IMR-90 (cell line): ENCODE data around the gene ACTR5. TPM values are rescaled to one million over a fixed set of nuclear protein-coding genes. Genes with fewer than 3 reads are reported as not detected.

Experiments
- ATAC-seq: fragments of 200-7000 bp; cut with Tn5 transposase; 2 replicates; pipeline ENCODE4 v1.9.1; 2020; ENCODE audit warnings: low read depth, mild to moderate bottlenecking, moderate library complexity
- BruUV-seq: library from RNA; stranded (reverse); fragments of 400-500 nt; replicated peaks from 2 replicates; lab custom pipeline; 2021; lab: Mats Ljungman, UMichigan
- CTCF ChIA-PET: fragments of 300-600 bp; formaldehyde crosslinking; extraction: SDS; loops from one replicate; lab custom pipeline; 2021; ENCODE audit warnings: antibody characterized with exemption; lab: Yijun Ruan, JAX
- POLR2A ChIA-PET: fragments of 300-600 bp; sonication (Branson Sonifier 250); formaldehyde crosslinking; loops from one replicate; lab custom pipeline; 2022; ENCODE audit warnings: antibody characterized with exemption; ENCODE audit not compliant: unreplicated experiment; lab: Charles Lee
- DNase-seq: peaks from one replicate; pipeline ENCODE4 v3.0.0; 2013
- H2AFZ ChIP-seq: replicated peaks from 2 replicates; pipeline ENCODE3; 2013; ENCODE audit warnings: low read length, mild to moderate bottlenecking; ENCODE audit not compliant: poor library complexity
- H2AK5ac ChIP-seq: 2 replicates; pipeline ENCODE4 v1.6.1; 2013; ENCODE audit warnings: low read depth, low read length, inconsistent platforms
- H2AK9ac ChIP-seq: replicated peaks from 2 replicates; pipeline ENCODE3; 2013; ENCODE audit warnings: mild to moderate bottlenecking, low read depth, low read length, moderate library complexity; ENCODE audit not compliant: poor library complexity
- H2BK120ac ChIP-seq: 2 replicates; pipeline ENCODE4 v1.6.1; 2013; ENCODE audit warnings: low read depth, low read length, inconsistent platforms
- H2BK15ac ChIP-seq: 3 replicates; pipeline ENCODE4 v1.6.1; 2013; ENCODE audit warnings: low read depth, low read length, inconsistent platforms
- H2BK20ac ChIP-seq: 2 replicates; pipeline ENCODE4 v1.6.1; 2013; ENCODE audit warnings: low read depth, mild to moderate bottlenecking, inconsistent platforms, low read length, moderate library complexity
- H2BK5ac ChIP-seq: 2 replicates; pipeline ENCODE4 v1.6.1; 2013; ENCODE audit warnings: mild to moderate bottlenecking, low read depth, low read length, inconsistent platforms; ENCODE audit not compliant: poor library complexity, severe bottlenecking
- H3K14ac ChIP-seq: replicated peaks from 2 replicates; pipeline ENCODE4 v1.6.1; 2013; ENCODE audit warnings: low read depth, low read length, inconsistent platforms
- H3K18ac ChIP-seq: 2 replicates; pipeline ENCODE4 v1.6.1; 2013; ENCODE audit warnings: low read depth, low read length, control low read depth
- H3K23ac ChIP-seq: 2 replicates; pipeline ENCODE4 v1.6.1; 2013; ENCODE audit warnings: low read depth, low read length, inconsistent platforms
- H3K27ac ChIP-seq: 2 replicates; pipeline ENCODE4 v1.5.1; 2013; ENCODE audit warnings: mild to moderate bottlenecking, control low read depth, low read length; ENCODE audit not compliant: insufficient read depth
- H3K27me3 ChIP-seq: 2 replicates; pipeline ENCODE4 v1.6.1; 2013; ENCODE audit warnings: low read length; ENCODE audit not compliant: control insufficient read depth, insufficient read depth
- H3K36me3 ChIP-seq: 2 replicates; pipeline ENCODE4 v1.6.1; 2013; ENCODE audit warnings: low read length, mixed read lengths; ENCODE audit not compliant: control insufficient read depth, insufficient read depth
- H3K4ac ChIP-seq: 2 replicates; pipeline ENCODE4 v1.6.1; 2013; ENCODE audit warnings: low read depth, low read length, inconsistent platforms
- H3K4me1 ChIP-seq: 2 replicates; pipeline ENCODE4 v1.6.1; 2013; ENCODE audit warnings: low read length, mixed read lengths; ENCODE audit not compliant: control insufficient read depth, insufficient read depth
- H3K4me2 ChIP-seq: 2 replicates; pipeline ENCODE4 v1.6.1; 2013; ENCODE audit warnings: low read depth, mild to moderate bottlenecking, control low read depth, low read length, moderate library complexity
- H3K4me3 ChIP-seq: 2 replicates; pipeline ENCODE4 v1.5.1; 2013; ENCODE audit warnings: low read depth, mild to moderate bottlenecking, control low read depth, low read length, moderate library complexity; ENCODE audit not compliant: insufficient read depth
- H3K56ac ChIP-seq: 2 replicates; pipeline ENCODE4 v1.6.1; 2013; ENCODE audit warnings: low read length, inconsistent platforms; ENCODE audit not compliant: insufficient read depth; ENCODE audit errors: extremely low read depth
- H3K79me1 ChIP-seq, 2 experiments: 2 replicates each; pipeline ENCODE4 v1.6.1; 2013; ENCODE audit warnings: low read length in 2 of 2, inconsistent platforms in 1 of 2, low read depth in 1 of 2
- H3K9ac ChIP-seq: 2 replicates; pipeline ENCODE4 v1.6.1; 2013; ENCODE audit warnings: low read depth, low read length, control low read depth
- H3K9me1 ChIP-seq: 2 replicates; pipeline ENCODE4 v1.6.1; 2013; ENCODE audit warnings: low read length, inconsistent platforms; ENCODE audit not compliant: insufficient read depth
- H3K9me3 ChIP-seq: 2 replicates; pipeline ENCODE4 v1.6.1; 2013; ENCODE audit warnings: low read length; ENCODE audit not compliant: control insufficient read depth, insufficient read depth
- H4K20me1 ChIP-seq: 2 replicates; pipeline ENCODE4 v1.6.1; 2013; ENCODE audit warnings: low read length, inconsistent platforms; ENCODE audit not compliant: insufficient read depth
- H4K5ac ChIP-seq: 2 replicates; pipeline ENCODE4 v1.6.1; 2013; ENCODE audit warnings: mild to moderate bottlenecking, low read depth, low read length, control low read depth
- H4K8ac ChIP-seq, 2 experiments: 2 replicates each; pipeline ENCODE4 v1.6.1; 2013; ENCODE audit warnings: low read depth in 2 of 2, low read length in 2 of 2, control low read depth in 1 of 2, inconsistent platforms in 1 of 2
- H4K91ac ChIP-seq: 2 replicates; pipeline ENCODE4 v1.6.1; 2013; ENCODE audit warnings: low read depth, low read length, inconsistent platforms; ENCODE audit not compliant: insufficient read depth
- BHLHE40 ChIP-seq: fragments of 150-350 bp; IDR thresholded peaks from 2 replicates; pipeline ENCODE4 v1.6.1; 2016; ENCODE audit warnings: mild to moderate bottlenecking, low read depth, low read length
- CEBPB ChIP-seq: IDR thresholded peaks from 2 replicates; pipeline ENCODE4 v1.6.1; 2012; ENCODE audit warnings: low read depth, low read length, improper control_type of control experiment
- CTCF ChIP-seq: conservative IDR thresholded peaks from 2 replicates; pipeline ENCODE4 v1.5.1; 2012; ENCODE audit warnings: mild to moderate bottlenecking, low read depth, low read length, improper control_type of control experiment
- ELK1 ChIP-seq: fragments of 150-350 bp; IDR thresholded peaks from 2 replicates; pipeline ENCODE4 v1.6.1; 2016; ENCODE audit warnings: low read depth, mild to moderate bottlenecking, low read length, moderate library complexity, borderline replicate concordance
- MAFK ChIP-seq: IDR thresholded peaks from 2 replicates; pipeline ENCODE4 v1.6.1; 2012; ENCODE audit warnings: low read depth, low read length, improper control_type of control experiment
- MAZ ChIP-seq: IDR thresholded peaks from 2 replicates; pipeline ENCODE4 v1.6.1; 2012; ENCODE audit warnings: low read depth, mild to moderate bottlenecking, low read length, improper control_type of control experiment, moderate library complexity, borderline replicate concordance
- NFE2L2 ChIP-seq: fragments of 150-350 bp; IDR thresholded peaks from 2 replicates; pipeline ENCODE4 v1.6.1; 2016; ENCODE audit warnings: low read depth, mild to moderate bottlenecking, low read length
- POLR2A ChIP-seq: IDR thresholded peaks from 2 replicates; pipeline ENCODE4 v1.6.1; 2012; ENCODE audit warnings: mild to moderate bottlenecking, low read depth, low read length
- RAD21 ChIP-seq: IDR thresholded peaks from 2 replicates; pipeline ENCODE4 v1.6.1; 2012; ENCODE audit warnings: low read length, improper control_type of control experiment
- RCOR1 ChIP-seq: IDR thresholded peaks from 2 replicates; pipeline ENCODE4 v1.6.1; 2012; ENCODE audit warnings: mild to moderate bottlenecking, low read length, improper control_type of control experiment; ENCODE audit not compliant: insufficient replicate concordance
- RFX5 ChIP-seq: IDR thresholded peaks from 2 replicates; pipeline ENCODE4 v1.8.0; 2012; ENCODE audit warnings: low read depth, mild to moderate bottlenecking, low read length, moderate library complexity
- USF2 ChIP-seq: fragments of 150-350 bp; IDR thresholded peaks from 2 replicates; pipeline ENCODE4 v1.6.1; 2017; ENCODE audit warnings: mild to moderate bottlenecking, antibody characterized with exemption, low read length, low read depth
- WGBS, 2 experiments: methylation state at CpG; one replicate each; pipeline versions ENCODE4 v1.1.5 to v1.1.7; 2013; ENCODE audit warnings: missing lambda C conversion rate in 2 of 2; ENCODE audit not compliant: insufficient read length in 1 of 2; ENCODE audit errors: extremely low coverage in 2 of 2; 5-methylcytosine and 5-hydroxymethylcytosine counted together
- dilution Hi-C: fragments of 300-500 bp; cut with HindIII; formaldehyde crosslinking; loops from one replicate; pipeline ENCODE4 v1.14.3; 2018; ENCODE audit warnings: low sequenced_read_pairs; ENCODE audit not compliant: unreplicated experiment
- in situ Hi-C: fragments of 300-500 bp; cut with MboI; formaldehyde crosslinking; loops from 3 replicates; pipeline ENCODE4 v1.14.3; 2019; ENCODE audit warnings: low sequenced_read_pairs, inconsistent platforms, mixed read lengths
- intact Hi-C: fragments of 100-400 bp; cut with micrococcal nuclease; formaldehyde crosslinking; loops from 2 replicates; pipeline ENCODE4 v1.10.0; 2022
- polyA plus RNA-seq, 3 experiments: library from polyadenylated mRNA; depleted of rRNA; stranded (reverse); fragments of >200 nt; gene quantifications; 2 replicates each; pipeline ENCODE4 v1.2.3, GENCODE V29; 2012; ENCODE audit warnings: low replicate concordance in 1 of 3
- total RNA-seq: library from RNA; depleted of rRNA; stranded (reverse); fragments of >200 nt; gene quantifications from 2 replicates; pipeline ENCODE4 v1.2.3, GENCODE V29; 2012

ACTR5 gene
- total and polyA plus RNA-seq, 2 of the 4 experiments (the other 2 are of a cell fraction) = 5.9 to 6.6 TPM

GRCh38 chr20:38723848-38724625 lies 24.2 kb upstream of the ACTR5 start, which contains the start of gene SLC32A1 (continued):
- no peak for TF ChIP-seq RAD21

GRCh38 chr20:38724626-38725147 lies 23.6 kb upstream of the ACTR5 start:
- H4K91ac ChIP-seq = no peak overlapping the region
- DNase-seq (no peak), ATAC-seq (no peak)
- H2AFZ ChIP-seq = no peak overlapping the region
- H3K4me1 ChIP-seq = no peaks in the 10 kb centered on the region; the same call in 1 of the 2 replicates
- in situ Hi-C loops = loop anchor here (25.0 kb wide), 2 partner anchors 113 to 262 kb away; partner anchors contain the start of gene RALGAPB
- H2AK5ac ChIP-seq = no peak overlapping the region
- no peak overlapping the region for H2BK15ac ChIP-seq
- no peak overlapping the region for H3K14ac ChIP-seq
- H3K18ac ChIP-seq = no peak overlapping the region
- H3K9me3 ChIP-seq = peaks cover 10% of the 10 kb centered on the region; the same call in 1 of the 2 replicates
- H3K9ac ChIP-seq = no peak overlapping the region
- no peak overlapping the region for H2AK9ac ChIP-seq
- H3K4me2 ChIP-seq = no peak overlapping the region
- CTCF ChIA-PET = no interaction called here
- no peak overlapping the region for H3K4me3 ChIP-seq
- H3K4ac ChIP-seq = no peak overlapping the region
- peaks cover 6% of the 10 kb centered on the region for H4K20me1 ChIP-seq
- H2BK20ac ChIP-seq = no peak overlapping the region
- peaks cover 91% of the 10 kb centered on the region for H3K27me3 ChIP-seq
- H2BK120ac ChIP-seq = no peak overlapping the region
- no peak overlapping the region for H4K8ac ChIP-seq
- no peaks in the 10 kb centered on the region for H3K9me1 ChIP-seq
- no peak overlapping the region for H2BK5ac ChIP-seq
- intact Hi-C loops = no loop called here
- BruUV-seq = no TSS peak
- H3K23ac ChIP-seq = no peak overlapping the region
- no peak overlapping the region for H3K56ac ChIP-seq
- dilution Hi-C loops = no loop called here
- POLR2A ChIA-PET = interaction anchor here (0.7 kb wide), 1 partner anchor 16 kb away, joined by 4 read pairs; no protein-coding TSS in a partner anchor
- WGBS, 2 experiments = 2% methylated on average over 31 of the region's 46 CpGs; no CpG with 5 or more reads in 1 of the 2 experiments
- no peak overlapping the region for H3K27ac ChIP-seq
- H3K36me3 ChIP-seq = no peaks in the 10 kb centered on the region
- H3K79me1 ChIP-seq = no peaks in the 10 kb centered on the region
- H4K5ac ChIP-seq = no peak overlapping the region
- TF ChIP-seq ELK1 (no peak), MAFK (no peak), USF2 (no peak), CEBPB (no peak), CTCF (no peak), RAD21 (no peak), MAZ (no peak), POLR2A (no peak), RCOR1 (no peak), NFE2L2 (no peak), RFX5 (no peak), BHLHE40 (no peak)
